OCI-LY1 (cell line): ENCODE results near the gene SPNS2.

Source experiments
- CTCF ChIP-seq: fragments of 200-600 bp; sonication (generic), shearing (Covaris generic); IDR thresholded peaks from 2 replicates; pipeline ENCODE4 v1.5.1; 2017; ENCODE audit warnings: mild to moderate bottlenecking, antibody characterized with exemption, low read length, moderate library complexity, mixed read lengths
- EZH2 ChIP-seq: fragments of 200-600 bp; sonication (generic), shearing (Covaris generic); IDR thresholded peaks from 2 replicates; pipeline ENCODE4 v1.8.0; 2017; ENCODE audit warnings: borderline replicate concordance, mixed run types, mild to moderate bottlenecking, antibody characterized with exemption, low read length, moderate library complexity, mixed read lengths

- TF ChIP-seq CTCF (no peak), EZH2 (no peak)
These were observed 89.1 kb downstream of the SPNS2 start for GRCh38 chr17:4587803-4588202.
